Naive thymus-derived CD8-positive, alpha-beta T cell (primary cell): ENCODE data around the gene LIPA. TPM values are rescaled to one million over a fixed set of nuclear protein-coding genes. Genes with fewer than 3 reads are reported as not detected.

Experiments
- ATAC-seq, 2 donors: fragments of 150-1000 bp; cut with Tn5 transposase in 1 of 2; sonication (Bioruptor Pico), chemical (Tn5 transposase) in 1 of 2; 1 replicate in 1 of 2; 2 replicates in 1 of 2; pipeline ENCODE4 v1.10.0; 2021; ENCODE audit warnings: mild to moderate bottlenecking in 2 of 2, moderate library complexity in 2 of 2
- POLR2A ChIA-PET: fragments of 350-600 bp; sonication (Branson Sonifier 250); formaldehyde crosslinking; loops from one replicate; lab custom pipeline; 2021; ENCODE audit warnings: antibody characterized with exemption; lab: Charles Lee
- DNase-seq, 10 donors: peaks; one replicate each; pipeline versions ENCODE4 v3.0.0 to v3.0.0-alpha.2; 2020 to 2022
- H3K27ac Mint-ChIP-seq, 10 donors: one replicate each; pipeline ENCODE4 v1.8.0; 2020 to 2022; ENCODE audit warnings: mild to moderate bottlenecking in 10 of 10, mixed read lengths in 10 of 10, moderate library complexity in 4 of 10, inconsistent platforms in 1 of 10
- H3K27me3 Mint-ChIP-seq, 5 donors: one replicate each; pipeline ENCODE4 v1.8.0; 2021 to 2022; ENCODE audit warnings: mixed read lengths in 5 of 5
- H3K36me3 Mint-ChIP-seq, 3 donors: one replicate each; pipeline ENCODE4 v1.8.0; 2020 to 2022; ENCODE audit warnings: mixed read lengths in 3 of 3, mild to moderate bottlenecking in 2 of 3, inconsistent platforms in 1 of 3
- H3K4me1 Mint-ChIP-seq, 4 donors: one replicate each; pipeline ENCODE4 v1.8.0; 2021 to 2022; ENCODE audit warnings: mixed read lengths in 4 of 4
- H3K4me3 Mint-ChIP-seq, 10 donors: one replicate each; pipeline ENCODE4 v1.8.0; 2020 to 2022; ENCODE audit warnings: mild to moderate bottlenecking in 10 of 10, mixed read lengths in 10 of 10, moderate library complexity in 6 of 10, inconsistent platforms in 1 of 10
- H3K9me3 Mint-ChIP-seq, 9 donors: one replicate each; pipeline ENCODE4 v1.8.0; 2020 to 2022; ENCODE audit warnings: mixed read lengths in 9 of 9, mild to moderate bottlenecking in 3 of 9, inconsistent platforms in 1 of 9, moderate library complexity in 1 of 9
- polyA plus RNA-seq, 3 donors: library from polyadenylated mRNA; unstranded; fragments of 300-500 nt; fragmentation: Illumina TruSeq; gene quantifications; one replicate each; pipeline ENCODE4 v1.2.3, GENCODE V29; 2021
- total RNA-seq, 8 experiments: library from RNA in 2 of 8; stranded (reverse) in 2 of 8; gene quantifications; one replicate each; pipeline ENCODE4 v1.2.3 and lab custom pipeline; 2021 to 2026

Gene LIPA
- total and polyA plus RNA-seq, 5 experiments from 2014 or later = 31.2 to 102 (median 86.7) TPM

DNA sequence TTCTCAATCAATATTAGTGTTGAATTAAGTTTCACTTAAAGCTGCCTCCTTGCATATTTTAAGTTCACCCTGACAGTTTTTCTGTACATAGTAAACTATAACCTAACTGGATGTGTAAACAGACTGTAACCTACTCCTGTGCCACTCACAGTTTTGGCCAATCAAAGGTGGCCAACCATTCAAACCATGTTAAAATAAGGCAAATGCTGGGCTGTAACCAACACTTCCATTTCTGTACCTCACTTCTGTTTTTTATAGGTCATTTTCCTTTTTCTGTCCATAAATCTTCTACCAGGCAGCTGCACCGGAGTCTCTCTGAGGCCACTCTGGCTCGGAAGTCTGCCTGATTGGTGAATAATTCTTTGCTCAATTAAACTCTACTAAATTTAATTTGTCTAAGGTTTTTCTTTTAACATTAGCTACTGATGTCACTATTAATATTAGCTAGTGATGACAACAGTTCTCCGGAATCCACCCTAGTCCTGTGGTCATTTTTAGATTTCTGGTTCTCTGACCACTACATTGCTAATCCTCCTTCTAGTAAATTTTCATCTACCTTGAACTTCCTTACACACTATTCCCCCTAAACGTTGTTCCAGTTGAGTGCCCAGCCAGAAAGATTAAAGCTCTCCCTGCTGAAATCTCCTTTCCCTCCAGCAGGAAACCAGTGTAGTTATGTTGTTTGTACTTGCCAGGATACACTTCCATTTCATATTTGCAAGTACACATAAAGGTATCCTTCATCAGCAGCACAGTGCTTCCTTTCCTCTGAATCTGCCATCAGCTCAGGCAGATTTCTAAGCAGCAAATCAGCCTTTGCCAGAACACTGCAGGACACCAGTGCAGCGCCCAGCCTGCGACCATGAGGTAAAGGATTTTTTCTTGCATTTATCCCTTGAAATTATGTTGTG lies 31.7 kb upstream of the LIPA start:
- Mint-ChIP-seq H3K27me3 (peaks cover 0 to 4% (median 3%) of the 10 kb centered on the region in 5 donors), H3K4me3 (no peak overlapping the region), H3K27ac (no peak overlapping the region), H3K9me3 (no peaks in the 10 kb centered on the region), H3K36me3 (no peaks in the 10 kb centered on the region), H3K4me1 (peaks cover 0 to 3% (median 0%) of the 10 kb centered on the region in 4 donors)
- ATAC-seq (no peak), DNase-seq (no peak)
- POLR2A ChIA-PET = no interaction called here

DNA sequence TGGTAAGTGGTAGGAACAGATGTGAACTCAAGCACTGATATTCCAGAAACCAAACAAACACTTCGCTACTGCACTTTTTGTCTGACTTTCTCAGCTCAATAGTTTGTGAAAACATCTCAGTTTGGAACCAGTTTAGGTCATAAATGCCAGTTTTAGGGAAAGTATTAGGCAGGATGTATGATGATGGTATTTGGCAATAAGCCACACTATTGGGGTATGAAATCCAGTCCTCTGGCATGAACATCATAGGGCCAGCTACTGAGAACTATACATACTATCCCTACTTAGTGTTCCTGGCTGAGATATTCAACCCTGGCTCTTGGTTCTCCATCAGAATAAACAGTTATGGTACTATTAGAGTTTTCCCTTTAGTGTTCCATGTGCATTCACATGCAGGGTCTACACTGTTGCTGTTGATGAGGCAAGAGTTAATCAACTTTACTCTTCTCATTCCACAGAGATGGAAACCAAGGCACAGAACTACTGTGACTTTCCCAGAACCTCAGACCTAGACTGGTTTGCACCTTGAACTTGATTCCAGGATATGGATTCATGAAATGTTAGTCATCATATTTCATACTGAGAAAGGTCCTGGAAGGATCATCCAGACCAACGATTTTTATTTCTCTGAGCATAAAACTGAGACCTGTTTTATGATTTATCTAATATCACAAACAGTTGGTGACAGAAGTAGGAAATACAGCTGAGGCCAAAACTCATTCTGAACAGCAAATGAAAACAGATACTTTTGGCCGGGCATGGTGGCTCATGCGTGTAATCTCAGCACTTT lies 30.2 kb upstream of the LIPA start:
- H3K36me3 Mint-ChIP-seq = no peaks in the 10 kb centered on the region
- ATAC-seq = no peak
- POLR2A ChIA-PET = no interaction called here
- H3K9me3 Mint-ChIP-seq = no peaks in the 10 kb centered on the region
- H3K27me3 Mint-ChIP-seq = peaks cover 0 to 4% (median 3%) of the 10 kb centered on the region in 5 donors
- H3K27ac Mint-ChIP-seq = no peak overlapping the region
- H3K4me1 Mint-ChIP-seq = peaks cover 0 to 3% (median 0%) of the 10 kb centered on the region in 4 donors
- no peak for DNase-seq
- no peak overlapping the region for H3K4me3 Mint-ChIP-seq

DNA sequence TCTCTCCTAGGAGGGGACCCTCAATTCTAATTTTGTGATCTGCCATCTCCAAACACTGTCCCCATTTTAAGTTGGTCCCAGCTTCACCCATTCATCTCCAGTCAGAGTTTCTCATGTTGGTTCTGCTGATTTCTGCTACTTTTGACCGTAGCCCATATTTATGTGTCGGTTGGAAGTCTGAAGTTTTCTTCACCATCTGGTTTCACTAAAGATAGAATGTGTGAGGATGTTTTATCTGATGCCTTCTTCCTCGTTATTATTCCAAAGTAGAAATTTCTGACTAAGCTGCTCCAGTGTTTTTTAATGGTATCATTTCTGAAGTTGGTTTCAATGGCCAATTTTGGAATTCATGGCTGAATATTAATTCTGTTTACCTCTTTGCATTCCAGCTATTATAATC lies 28.9 kb upstream of the LIPA start:
- H3K4me3 Mint-ChIP-seq = no peak overlapping the region
- POLR2A ChIA-PET = no interaction called here
- peaks cover 0 to 3% (median 0%) of the 10 kb centered on the region in 4 donors for H3K4me1 Mint-ChIP-seq
- H3K27ac Mint-ChIP-seq = no peak overlapping the region
- H3K27me3 Mint-ChIP-seq = peaks cover 0 to under 1% (median 0%) of the 10 kb centered on the region in 5 donors
- no peak for ATAC-seq
- H3K36me3 Mint-ChIP-seq = no peaks in the 10 kb centered on the region
- no peak for DNase-seq
- no peaks in the 10 kb centered on the region for H3K9me3 Mint-ChIP-seq

DNA sequence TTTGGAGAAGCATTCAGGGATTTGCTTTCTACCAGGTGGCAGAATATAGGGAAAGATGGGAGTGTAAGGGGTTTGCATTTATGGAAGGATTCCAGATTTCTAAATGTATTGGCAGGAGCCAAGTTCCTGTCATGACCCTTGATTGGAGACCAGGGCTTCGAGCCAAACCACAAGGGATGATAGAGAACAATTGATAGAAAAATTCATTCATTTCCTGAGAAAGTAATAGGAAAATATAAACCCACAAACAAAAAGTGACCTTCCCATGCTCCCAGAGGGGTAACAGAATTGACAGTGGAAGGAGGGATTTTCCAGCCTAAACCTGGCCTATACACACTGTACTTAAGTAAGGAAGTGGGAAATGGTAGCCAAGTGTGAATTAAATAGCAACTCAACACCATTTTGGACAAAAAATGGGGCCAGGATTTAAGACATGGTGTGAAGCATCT lies 27.9 kb upstream of the LIPA start:
- POLR2A ChIA-PET = no interaction called here
- Mint-ChIP-seq H3K36me3 (no peaks in the 10 kb centered on the region), H3K4me3 (no peak overlapping the region), H3K9me3 (no peaks in the 10 kb centered on the region), H3K27me3 (peaks cover 0 to 7% (median 4%) of the 10 kb centered on the region in 5 donors), H3K27ac (no peak overlapping the region), H3K4me1 (peaks cover 0 to 3% (median 0%) of the 10 kb centered on the region in 4 donors)
- ATAC-seq (no peak), DNase-seq (no peak)

DNA sequence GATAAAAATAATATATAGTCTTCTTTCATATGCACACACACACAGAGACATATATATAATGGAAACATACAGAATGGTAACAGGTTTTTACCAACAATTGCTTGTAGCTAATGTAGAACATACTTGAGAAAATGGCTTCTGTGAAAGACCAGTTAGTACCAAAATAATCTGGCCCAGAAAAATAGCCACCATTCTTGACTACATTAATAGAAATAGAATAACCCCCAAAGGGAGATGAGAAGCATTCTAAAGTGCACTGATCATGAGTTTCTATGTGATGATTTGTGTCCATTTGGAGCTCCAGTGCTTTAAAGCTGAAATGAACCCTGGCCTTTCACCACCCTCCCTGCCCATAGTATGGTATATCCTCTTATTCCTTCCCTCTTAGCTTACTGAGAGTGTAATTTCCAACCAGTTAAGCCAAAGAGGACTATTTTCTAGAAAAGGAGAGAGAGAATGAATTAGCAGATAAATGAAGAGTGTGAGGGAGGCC lies 27.4 kb upstream of the LIPA start:
- DNase-seq (no peak), ATAC-seq (no peak)
- H3K36me3 Mint-ChIP-seq = no peaks in the 10 kb centered on the region
- peaks cover 0 to 7% (median 4%) of the 10 kb centered on the region in 5 donors for H3K27me3 Mint-ChIP-seq
- H3K27ac Mint-ChIP-seq = no peak overlapping the region
- no peaks in the 10 kb centered on the region for H3K9me3 Mint-ChIP-seq
- H3K4me1 Mint-ChIP-seq = peaks cover 0 to 3% (median 0%) of the 10 kb centered on the region in 4 donors
- H3K4me3 Mint-ChIP-seq = no peak overlapping the region
- POLR2A ChIA-PET = no interaction called here

DNA sequence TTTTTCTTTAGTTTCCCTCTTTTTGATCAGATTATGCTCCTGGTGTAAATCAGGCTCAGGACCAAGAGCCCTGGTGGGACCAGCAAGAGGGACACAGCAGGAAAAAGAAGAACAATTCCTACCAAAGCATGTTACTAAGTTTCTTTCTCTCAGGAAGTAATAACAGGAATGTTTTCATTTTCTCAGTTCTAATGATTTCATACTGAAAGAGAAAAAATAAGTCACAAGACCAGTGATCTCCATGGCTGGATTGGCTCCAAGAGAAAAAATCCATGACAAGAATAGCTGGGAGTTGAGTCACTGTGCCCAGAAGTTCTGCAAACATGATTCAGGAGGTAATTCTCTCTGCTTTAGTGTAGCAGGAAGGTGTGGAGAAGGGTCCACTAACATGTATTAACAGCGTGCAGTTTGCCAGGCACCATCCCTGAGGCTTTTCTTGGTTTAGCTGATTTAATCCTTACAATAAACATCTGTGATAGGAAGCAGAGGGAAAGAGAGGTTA lies 26.5 kb upstream of the LIPA start:
- DNase-seq = no peak
- ATAC-seq = no peak
- POLR2A ChIA-PET = no interaction called here
- no peak overlapping the region for H3K4me3 Mint-ChIP-seq
- H3K9me3 Mint-ChIP-seq = no peaks in the 10 kb centered on the region
- no peaks in the 10 kb centered on the region for H3K4me1 Mint-ChIP-seq
- no peaks in the 10 kb centered on the region for H3K36me3 Mint-ChIP-seq
- H3K27ac Mint-ChIP-seq = no peak overlapping the region
- H3K27me3 Mint-ChIP-seq = peaks cover 0 to 7% (median 4%) of the 10 kb centered on the region in 5 donors

DNA sequence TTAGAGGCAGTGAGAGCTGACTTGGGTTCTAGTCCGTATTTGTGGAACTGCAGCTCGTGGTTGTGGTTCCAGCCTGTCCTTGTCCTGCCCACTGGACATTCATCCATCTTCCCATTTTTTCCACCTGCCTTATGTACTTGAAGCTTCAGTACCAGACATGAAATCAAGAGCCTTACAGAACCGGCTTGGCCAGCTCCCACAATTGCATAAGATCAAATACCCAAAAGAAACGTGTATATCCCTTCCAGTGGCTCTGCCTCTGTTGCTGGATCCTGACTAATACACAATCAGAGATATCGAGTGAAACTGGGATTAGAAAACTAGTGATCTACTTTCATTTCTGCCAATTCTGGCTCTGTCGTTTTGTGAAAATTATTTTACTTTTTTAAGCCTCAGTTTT lies 23.8 kb upstream of the LIPA start:
- POLR2A ChIA-PET = no interaction called here
- ATAC-seq (no peak), DNase-seq (no peak)
- Mint-ChIP-seq H3K36me3 (no peaks in the 10 kb centered on the region), H3K4me3 (no peak overlapping the region), H3K27me3 (peaks cover 0 to 7% (median 4%) of the 10 kb centered on the region in 5 donors), H3K27ac (no peak overlapping the region), H3K4me1 (no peaks in the 10 kb centered on the region), H3K9me3 (no peaks in the 10 kb centered on the region)

DNA sequence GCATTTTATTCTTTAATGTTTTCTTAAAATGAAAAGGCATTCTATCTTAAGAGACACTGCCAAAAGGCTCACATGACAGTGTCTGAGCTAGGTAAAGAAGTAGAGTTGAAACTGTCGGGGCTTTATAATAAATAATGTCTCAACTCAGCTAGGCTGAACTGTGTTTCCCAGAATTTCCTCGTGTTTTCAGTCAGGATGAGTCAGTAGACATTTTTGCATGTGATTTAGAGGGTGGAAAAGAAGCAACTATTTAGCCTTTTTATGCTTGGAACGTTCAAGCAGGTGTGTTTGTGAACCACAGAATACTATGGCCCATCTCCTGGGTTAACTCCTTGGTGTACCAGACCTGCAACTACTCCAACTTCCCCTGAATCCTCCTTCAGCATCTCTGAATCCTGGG lies 23.4 kb upstream of the LIPA start:
- peaks cover 0 to 7% (median 4%) of the 10 kb centered on the region in 5 donors for H3K27me3 Mint-ChIP-seq
- POLR2A ChIA-PET = no interaction called here

DNA sequence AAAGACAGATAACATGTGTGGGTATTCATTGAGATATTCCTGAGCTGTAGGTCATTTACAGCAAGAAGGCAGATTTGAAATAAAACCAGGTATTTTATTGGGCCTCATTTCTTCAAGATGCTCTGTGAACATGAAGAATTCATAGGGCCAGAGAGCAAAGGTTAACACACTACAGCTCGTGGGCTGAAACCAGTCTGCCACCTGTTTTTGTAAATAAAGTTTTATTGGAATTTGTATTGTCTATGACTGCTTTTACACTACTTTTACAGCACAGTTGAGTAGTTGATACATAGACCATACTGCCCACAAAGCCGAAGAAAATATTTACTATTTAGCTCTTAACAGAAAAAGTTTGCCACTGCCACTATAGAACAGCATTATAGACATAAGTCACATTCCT lies 22.1 kb upstream of the LIPA start:
- no peaks in the 10 kb centered on the region for H3K4me1 Mint-ChIP-seq
- no peak overlapping the region for H3K4me3 Mint-ChIP-seq
- no peaks in the 10 kb centered on the region for H3K36me3 Mint-ChIP-seq
- H3K27me3 Mint-ChIP-seq = peaks cover 0 to 7% (median 4%) of the 10 kb centered on the region in 5 donors
- no peak overlapping the region for H3K27ac Mint-ChIP-seq
- H3K9me3 Mint-ChIP-seq = no peaks in the 10 kb centered on the region
- DNase-seq (no peak), ATAC-seq (no peak)
- POLR2A ChIA-PET = no interaction called here

More for the DNA sequence above, 23.4 kb upstream of the LIPA start:
- no peak for ATAC-seq
- no peaks in the 10 kb centered on the region for H3K4me1 Mint-ChIP-seq
- H3K27ac Mint-ChIP-seq = no peak overlapping the region
- H3K4me3 Mint-ChIP-seq = no peak overlapping the region
- no peaks in the 10 kb centered on the region for H3K9me3 Mint-ChIP-seq
- H3K36me3 Mint-ChIP-seq = no peaks in the 10 kb centered on the region
- DNase-seq = no peak

DNA sequence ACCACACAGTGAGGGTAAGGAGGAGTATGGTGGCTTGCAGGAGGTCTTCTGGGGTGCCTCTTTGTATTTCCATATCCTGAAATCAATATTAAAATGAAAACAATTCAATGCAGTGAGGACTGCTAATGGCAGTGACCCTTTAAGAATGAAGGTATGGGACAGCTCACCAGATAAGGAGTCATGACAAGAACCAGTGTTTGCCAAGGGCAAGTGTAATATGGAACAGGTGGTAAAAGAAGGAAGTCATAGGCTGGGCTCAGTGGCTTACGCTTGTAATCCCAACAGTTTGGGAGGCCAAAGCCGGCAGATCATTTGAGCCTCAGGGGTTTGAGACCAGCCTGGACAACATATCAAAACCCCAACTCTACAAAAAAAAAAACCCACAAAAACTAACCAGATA lies 20.0 kb upstream of the LIPA start:
- Mint-ChIP-seq H3K4me3 (no peak overlapping the region), H3K36me3 (no peaks in the 10 kb centered on the region), H3K9me3 (no peaks in the 10 kb centered on the region), H3K27ac (no peak overlapping the region), H3K27me3 (peaks cover 0 to 7% (median 4%) of the 10 kb centered on the region in 5 donors), H3K4me1 (no peaks in the 10 kb centered on the region)
- DNase-seq (no peak), ATAC-seq (no peak)
- POLR2A ChIA-PET = no interaction called here

DNA sequence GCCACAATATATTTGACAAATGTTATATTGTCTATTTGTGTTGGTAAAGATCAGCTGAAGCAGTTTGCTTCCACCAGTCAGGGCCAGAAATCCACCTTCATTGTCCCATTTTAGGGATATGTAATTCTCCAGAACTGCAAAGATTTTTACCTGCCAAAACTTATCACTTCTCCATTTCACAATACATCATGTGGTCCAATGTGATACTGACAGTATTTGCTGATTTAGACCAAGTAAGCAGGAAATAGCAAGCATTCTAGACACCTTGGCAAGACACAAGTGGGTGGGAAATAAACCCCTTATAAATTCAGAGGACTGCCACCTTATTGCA lies 18.5 kb upstream of the LIPA start:
- H3K27me3 Mint-ChIP-seq = peaks cover 0 to 3% (median under 1%) of the 10 kb centered on the region in 5 donors
- POLR2A ChIA-PET = no interaction called here
- no peak for ATAC-seq
- no peaks in the 10 kb centered on the region for H3K36me3 Mint-ChIP-seq
- no peak overlapping the region for H3K4me3 Mint-ChIP-seq
- H3K9me3 Mint-ChIP-seq = no peaks in the 10 kb centered on the region
- no peak for DNase-seq
- H3K27ac Mint-ChIP-seq = no peak overlapping the region
- no peaks in the 10 kb centered on the region for H3K4me1 Mint-ChIP-seq

DNA sequence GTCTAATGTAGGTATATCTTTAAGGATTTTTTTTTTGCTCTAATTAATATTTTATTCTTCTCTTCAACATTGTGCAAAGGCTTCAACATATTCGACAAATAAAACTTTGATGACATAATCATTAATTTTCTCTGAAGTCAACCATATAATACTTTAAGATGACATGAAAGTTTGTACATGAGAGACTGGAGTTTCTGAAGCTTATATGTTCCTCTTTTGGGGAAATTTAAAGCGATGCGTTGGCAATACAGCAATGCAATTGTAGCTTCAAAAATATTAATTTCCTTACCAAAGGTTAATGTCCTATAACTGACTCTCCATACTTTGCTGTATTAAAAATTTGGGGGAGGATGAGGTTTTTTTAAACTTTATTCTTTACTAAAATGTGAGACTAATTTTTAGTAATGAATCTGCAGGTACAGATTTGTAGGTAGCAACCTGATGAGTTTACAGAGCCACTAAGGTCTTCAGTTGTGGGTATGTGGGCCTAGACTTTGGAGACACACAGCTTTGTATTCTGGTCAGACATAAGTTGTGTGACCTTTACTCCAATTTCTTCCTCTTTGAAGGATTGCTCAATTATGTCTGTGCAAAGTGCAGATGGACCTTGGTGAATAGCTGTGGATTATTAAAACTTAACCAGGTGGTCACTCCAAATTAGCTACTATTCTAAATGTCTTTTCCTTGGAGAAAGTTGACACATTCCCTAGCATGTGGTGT lies 18.0 kb upstream of the LIPA start:
- peaks cover 0 to 1% (median 0%) of the 10 kb centered on the region in 5 donors for H3K27me3 Mint-ChIP-seq
- no peak overlapping the region for H3K27ac Mint-ChIP-seq
- H3K36me3 Mint-ChIP-seq = no peaks in the 10 kb centered on the region
- POLR2A ChIA-PET = no interaction called here
- no peaks in the 10 kb centered on the region for H3K4me1 Mint-ChIP-seq
- DNase-seq = no peak
- ATAC-seq = no peak
- H3K4me3 Mint-ChIP-seq = no peak overlapping the region
- H3K9me3 Mint-ChIP-seq = no peaks in the 10 kb centered on the region
